Hematopoietic multipotent progenitor cell treated with erythropoietin and hydrocortisone succinate and interleukin-3 and kit ligand, for 6 days (in vitro differentiated cells): ENCODE data around the gene EFHD2.
"Not testable (repeated sequence)": the region's sequence is repeated elsewhere in the genome, so short reads cannot be mapped to it uniquely, and the experiment has no call there.

ENCODE experiments used
- DNase-seq: peaks from one replicate; pipeline ENCODE4 v3.0.0-alpha.2; 2015

Gene EFHD2

DNA sequence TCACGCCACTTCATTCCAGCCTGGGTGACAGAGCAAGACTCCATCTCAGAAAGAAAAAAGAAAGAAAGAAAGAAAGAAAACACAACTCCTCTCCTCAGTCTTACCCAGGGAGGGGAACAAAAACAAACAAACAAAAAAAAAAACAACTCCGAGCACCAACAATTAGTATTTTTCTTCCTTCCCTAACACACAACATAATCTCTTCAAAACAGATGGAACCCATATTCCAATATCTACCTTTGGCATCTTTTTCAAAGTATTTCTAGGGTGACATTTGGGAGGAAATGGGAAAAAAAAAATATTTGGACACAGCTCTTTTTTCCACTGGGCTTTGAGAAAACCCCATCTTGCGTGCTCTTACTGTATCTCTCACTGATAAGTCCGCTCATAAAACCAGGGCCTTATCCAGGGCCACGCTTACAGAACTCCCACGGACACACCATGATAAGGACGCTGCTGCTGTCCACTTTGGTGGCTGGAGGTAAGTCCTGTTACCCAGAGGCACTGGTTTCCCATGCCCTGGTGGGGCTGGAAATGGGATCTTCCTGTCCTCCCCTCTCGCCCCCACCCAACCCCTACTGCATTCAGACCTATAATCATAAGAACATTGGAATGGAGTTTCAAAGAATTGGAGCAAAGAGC lies 46.7 kb downstream of the EFHD2 start, which contains the start of gene CELA2A:
CELA2A (plus strand) TSS at position 420 of the 642 bp plus-strand sequence; CDS start at position 442, 22 bp downstream.
- DNase-seq: no peak

DNA sequence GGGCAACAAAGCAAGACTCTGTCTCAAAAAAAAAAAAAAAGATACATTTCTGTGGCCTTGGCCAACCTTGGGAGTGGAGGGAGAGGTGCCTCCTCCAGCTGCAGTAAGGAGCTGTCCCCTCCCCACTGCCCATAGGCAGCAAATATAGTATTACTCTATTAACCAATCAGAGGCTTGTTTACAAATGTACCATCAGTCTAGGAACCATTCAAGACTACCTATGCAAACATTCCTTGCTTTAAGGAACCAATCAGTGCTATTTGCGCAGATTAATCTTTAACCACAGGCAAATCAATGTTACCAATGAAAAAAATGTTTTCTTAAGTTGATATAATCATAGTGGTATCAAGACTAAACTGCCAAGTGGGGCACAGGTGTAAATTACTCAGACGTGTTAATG lies 47.9 kb downstream of the EFHD2 start:
- DNase-seq: no peak

DNA sequence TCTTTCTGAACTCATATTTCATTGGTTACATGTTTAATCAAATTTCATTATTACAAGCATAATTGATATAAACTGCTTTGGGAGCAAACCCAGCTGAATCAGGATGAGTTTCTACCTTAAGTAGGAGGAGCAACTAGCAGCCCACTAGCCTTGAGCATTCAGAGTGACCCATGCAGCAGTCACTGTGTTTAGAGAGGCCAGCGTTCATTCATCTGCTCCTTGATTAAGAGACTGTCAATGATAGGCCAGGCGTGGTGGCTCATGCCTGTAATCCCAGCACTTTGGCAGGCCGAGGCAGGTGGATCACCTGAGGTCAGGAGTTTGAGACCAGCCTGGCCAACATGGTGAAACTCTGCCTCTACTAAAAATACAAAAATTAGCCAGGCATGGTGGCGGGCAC lies 48.7 kb downstream of the EFHD2 start:
- not testable (repeated sequence) for DNase-seq

DNA sequence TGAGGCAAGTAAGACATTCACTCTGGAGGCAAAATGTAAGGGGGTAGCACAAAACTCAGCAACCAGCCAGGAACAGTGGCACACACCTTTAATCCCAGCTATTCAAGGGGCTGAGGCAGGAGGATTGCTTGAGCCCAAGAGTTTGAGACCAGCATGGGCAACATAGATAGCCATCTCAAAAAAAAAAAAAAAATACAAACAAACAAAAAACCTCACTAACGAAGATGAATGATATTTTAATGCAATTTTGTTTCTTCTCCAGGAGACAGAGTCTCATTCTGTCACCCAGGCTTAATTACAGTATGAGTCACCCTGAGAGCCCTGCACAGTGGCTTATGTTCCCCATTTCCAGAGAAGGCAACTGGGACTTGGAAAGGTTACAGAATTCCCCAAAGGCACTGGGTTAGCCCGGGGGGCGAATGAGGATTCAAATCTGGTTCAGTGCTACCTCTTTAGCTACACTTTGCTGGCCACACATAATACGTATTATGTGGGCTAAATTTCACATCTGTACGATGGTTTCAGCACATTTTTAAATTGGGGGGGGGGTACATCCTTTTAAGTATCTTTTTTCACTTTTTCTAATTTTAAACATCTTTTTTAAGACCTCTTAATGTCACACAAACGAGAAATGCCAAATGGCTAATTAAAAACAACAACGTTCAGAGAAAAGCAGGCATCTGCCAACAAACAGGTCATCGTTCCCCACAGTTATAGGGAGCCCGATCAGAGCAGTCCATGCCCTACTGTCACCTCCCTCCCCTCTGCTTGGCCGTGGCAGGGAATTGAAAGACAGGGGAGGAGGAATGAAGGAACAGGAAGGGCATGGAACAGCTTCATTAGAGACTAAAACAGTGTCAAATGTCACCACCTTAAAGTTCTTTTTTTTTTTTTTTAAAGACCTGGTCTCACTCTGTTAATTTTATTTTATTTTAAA lies 50.4 kb downstream of the EFHD2 start:
- no peak for DNase-seq

DNA sequence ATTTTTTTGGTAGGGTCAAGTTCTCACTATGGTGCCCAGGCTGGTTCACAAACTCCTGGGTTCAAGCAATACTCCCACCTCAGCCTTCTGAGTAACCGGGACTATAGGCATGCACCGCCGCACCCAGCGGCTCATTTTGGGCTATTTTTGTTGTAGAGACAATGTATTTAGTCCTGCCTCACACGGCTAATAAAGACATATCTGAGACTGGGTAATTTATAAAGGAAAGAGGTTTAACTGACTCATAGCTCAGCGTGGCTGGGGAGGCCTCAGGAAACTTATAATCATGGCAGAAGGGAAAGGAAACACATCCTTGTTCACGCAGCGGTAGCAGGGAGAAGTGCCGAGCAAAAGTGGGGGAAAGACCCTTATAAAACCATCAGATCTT lies 51.0 kb downstream of the EFHD2 start:
- DNase-seq: no peak

DNA sequence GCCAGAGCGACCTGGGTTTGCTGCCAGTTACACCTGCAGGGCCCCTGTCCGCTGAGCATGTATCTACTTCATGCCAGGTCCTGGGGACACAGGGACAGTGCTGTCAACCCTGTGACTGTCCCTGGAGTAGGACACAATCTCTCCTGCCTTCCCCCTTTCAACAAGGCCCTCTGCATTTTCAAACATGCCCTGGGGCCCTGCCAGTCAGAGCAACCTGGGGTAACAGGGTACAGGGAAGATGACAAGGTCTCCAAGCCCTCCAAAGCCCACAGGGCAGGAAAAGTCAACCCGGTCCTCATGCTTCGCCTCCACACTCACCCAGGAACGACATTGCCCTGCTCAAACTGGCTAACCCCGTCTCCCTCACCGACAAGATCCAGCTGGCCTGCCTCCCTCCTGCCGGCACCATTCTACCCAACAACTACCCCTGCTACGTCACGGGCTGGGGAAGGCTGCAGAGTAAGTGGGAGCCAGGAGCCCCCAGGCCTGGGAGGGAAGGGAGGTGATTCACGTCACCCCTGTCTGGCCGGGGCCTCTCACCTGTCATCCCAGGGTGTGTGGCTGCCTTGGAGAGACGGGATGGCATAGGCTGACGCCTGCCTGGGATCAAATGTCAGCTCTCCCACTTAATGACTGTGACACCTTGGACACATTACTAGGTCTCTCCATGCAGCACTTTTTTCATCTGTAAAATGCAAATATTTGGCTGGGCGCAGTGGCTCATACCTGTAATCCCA lies 53.5 kb downstream of the EFHD2 start:
- not testable (repeated sequence) for DNase-seq

DNA sequence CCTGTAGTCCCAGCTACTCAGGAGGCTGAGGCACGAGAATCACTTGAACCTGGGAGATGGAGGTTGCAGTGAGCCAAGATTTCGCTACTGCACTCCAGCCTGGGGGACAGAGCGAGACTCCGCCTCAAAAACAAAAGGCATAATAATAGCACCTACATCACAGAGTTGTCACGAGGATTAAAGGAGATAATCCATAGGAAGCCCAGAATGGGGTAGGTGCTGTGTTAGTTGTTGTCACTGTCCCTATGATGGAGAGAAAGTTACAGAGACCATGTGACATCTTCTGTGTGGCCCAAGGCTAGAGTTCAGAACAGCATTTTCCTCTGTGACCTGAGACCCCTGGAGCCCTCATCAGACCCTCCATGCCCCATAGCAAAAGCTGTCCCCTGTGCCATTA lies 54.2 kb downstream of the EFHD2 start:
- DNase-seq: not testable (repeated sequence)

DNA sequence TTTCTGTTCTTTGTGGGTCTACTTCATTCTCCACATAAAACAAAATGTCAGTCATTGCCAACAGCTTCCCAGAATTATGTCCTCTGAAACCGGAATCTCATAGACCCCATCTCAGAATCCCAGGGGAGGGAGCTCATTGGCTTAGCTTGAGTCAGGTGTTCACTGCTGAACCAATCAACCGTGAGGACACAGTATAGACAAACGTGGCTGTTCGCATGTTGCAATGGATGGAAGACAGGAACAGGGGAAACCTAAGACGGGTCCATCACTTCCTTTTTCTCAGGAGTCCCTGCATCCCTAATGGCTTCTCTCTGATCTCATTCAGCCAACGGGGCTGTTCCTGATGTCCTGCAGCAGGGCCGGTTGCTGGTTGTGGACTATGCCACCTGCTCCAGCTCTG lies 56.0 kb downstream of the EFHD2 start:
- no peak for DNase-seq

DNA sequence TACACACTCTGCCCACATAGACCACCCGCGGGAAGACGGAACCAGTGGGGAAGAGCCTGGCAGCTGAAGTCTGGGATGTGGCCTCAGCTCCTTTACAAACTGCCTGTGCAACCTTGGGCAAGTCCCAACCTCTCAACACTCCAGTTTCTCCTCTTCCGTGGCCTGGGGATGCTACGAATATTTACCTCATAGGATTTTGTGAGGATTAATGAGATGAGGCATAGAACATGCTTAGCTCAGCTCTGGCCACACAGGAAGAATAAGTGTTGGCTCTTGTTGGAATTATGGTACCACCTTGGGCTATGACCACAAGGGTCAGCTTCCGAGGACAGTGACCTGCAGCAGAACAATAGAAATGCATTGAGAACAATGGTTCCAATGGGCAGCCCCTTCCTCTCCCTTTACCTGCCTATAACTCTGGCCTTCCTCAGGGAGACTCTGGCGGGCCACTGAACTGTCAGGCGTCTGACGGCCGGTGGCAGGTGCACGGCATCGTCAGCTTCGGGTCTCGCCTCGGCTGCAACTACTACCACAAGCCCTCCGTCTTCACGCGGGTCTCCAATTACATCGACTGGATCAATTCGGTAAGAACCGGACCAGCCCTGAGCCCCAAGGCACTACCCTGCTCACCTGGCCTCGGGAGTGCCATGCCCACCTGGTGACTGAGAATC lies 57.4 kb downstream of the EFHD2 start:
- DNase-seq: not testable (repeated sequence)

DNA sequence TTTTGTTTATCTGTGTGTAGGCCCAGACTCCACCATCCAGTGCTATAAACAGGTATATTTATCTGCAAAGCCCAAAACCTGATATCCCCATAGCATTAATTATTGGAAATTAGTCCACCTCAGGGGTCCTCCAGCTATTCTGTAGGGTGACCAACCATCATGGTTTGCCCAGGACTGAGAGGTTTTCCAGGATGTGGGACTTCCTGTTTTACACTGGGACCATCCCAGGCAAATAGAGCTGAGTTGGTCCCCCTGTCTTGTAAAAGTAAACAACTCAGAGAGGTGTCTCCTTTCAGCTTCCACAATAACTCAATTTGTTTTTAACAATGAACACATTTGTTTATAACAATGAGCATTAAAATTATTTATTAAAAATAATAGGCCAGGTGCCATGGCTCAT lies 58.5 kb downstream of the EFHD2 start:
- DNase-seq: no peak

DNA sequence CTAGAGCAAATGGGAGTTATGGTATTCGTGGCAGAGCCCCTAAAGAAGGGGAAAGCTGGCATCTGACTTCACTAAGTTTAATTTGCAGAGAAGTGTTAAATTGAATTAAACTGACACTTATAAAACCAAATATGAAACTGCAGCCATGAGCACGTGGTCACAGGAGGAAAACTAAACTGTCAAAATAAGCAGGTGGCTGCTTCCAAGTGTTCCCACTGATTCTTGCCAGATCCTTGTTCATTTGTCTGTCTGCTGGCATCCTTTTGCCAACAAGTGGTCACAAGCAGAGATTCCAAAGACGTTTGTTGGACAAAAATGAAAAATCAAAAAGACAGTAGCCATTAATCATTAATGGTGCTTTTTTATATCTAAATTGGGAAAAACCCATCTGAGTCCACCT lies 59.7 kb downstream of the EFHD2 start:
- no peak for DNase-seq

DNA sequence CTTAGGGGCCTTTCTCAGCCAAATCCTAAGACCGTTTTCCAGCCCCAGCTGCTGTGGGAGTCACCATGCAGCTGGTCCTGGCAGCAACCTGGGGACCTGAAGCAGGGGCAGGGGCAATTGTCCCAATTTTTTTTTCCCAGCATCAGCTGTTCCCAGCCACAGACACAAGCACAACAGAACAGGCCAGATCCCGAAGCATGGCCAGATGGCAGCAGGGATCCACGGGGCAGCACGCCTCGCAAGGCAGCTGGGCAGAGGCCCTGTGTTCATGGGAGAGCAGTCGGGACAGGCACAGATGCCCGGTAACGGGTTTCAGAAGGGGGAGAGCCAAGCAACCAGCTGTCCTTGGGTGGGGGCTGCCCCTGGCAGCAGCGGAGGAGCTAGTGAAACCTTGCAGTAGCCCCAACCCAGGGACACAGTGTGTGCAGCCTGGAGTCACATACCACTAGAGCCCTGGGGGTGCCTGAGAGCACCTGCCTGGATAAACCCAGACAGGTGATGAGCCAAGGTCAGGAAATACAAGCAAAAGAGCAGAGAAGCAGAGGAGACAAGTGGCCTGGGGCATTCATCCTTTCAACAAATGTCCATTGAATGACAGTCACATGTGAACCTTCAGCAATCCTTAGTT lies 60.2 kb downstream of the EFHD2 start:
- DNase-seq: not testable (repeated sequence)

DNA sequence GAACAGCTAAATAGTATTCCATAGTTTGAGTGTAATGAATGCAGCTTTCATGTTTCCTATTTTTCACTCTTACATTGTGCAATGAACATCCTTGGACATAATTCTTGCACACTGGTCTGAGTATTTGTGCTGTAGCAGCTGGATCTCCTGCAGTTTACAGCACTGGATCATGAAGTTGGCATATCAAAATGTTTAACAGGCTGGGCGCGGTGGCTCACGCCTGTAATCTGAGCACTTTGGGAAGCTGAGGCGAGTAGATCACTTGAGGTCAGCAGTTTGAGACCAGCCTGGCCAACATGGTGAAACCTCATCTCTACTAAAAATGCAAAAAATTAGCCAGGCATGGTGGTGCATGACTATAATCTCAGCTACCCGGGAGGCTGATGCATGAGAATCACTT lies 61.4 kb downstream of the EFHD2 start:
- DNase-seq: not testable (repeated sequence)

DNA sequence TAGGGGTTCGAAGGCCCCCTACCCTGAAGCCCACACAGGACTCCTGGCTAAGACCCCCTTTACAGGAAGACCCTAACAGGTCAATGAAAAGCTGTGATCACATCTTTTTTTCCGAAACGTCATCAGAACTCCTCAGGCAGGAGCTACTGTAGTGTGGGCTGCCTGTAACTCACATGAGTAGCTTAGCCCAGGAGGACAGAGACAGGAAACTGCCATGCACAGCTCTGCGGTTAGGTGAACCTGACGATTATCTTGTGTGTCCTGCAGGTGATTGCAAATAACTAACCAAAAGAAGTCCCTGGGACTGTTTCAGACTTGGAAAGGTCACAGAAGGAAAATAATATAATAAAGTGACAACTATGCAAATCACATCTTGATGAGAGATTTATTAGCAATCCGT lies 62.0 kb downstream of the EFHD2 start:
- not testable (repeated sequence) for DNase-seq

DNA sequence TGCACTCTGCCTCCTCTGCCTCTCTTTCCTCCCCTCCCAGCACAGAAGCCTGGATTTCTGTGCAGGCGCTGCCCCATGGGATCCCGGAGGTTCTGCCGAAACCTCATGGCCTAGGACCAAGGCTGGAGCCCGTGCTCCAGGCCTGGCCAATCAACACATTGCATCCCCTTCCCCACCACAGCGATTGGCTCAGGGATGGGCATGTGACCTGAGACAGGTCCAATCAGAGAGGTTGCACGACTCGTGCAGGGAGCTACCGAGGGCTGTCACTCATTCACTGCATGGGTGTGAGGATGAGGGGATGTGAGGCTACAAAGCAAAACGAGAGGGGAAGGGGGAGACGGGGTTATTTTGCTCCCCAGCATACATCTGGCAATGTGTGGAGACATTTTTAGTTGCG lies 62.9 kb downstream of the EFHD2 start:
- no peak for DNase-seq

DNA sequence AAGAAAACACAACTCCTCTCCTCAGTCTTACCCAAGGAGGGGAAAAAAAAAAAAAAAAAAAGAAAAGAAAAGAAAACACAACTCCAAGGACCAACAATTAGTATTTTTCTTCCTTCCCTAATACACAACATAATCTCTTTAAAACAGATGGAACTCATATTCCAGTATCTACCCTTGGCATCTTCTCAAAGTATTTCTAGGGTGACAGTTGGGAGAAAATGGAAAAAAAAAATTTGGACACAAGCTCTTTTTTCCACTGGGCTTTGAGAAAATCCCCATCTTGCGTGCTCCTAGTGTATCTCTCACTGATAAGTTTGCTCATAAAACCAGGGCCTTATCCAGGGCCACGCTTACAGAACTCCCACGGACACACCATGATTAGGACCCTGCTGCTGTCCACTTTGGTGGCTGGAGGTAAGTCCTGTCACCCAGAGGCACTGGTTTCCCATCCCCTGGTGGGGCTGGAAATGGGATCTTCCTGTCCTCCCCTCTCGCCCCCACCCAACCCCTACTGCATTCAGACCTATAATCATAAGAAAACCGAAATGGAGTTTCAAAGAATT lies 66.1 kb downstream of the EFHD2 start, which contains the start of gene CELA2B:
CELA2B (plus strand) TSS at position 353 of the 563 bp plus-strand sequence; CDS start at position 375, 22 bp downstream.
- DNase-seq: no peak

DNA sequence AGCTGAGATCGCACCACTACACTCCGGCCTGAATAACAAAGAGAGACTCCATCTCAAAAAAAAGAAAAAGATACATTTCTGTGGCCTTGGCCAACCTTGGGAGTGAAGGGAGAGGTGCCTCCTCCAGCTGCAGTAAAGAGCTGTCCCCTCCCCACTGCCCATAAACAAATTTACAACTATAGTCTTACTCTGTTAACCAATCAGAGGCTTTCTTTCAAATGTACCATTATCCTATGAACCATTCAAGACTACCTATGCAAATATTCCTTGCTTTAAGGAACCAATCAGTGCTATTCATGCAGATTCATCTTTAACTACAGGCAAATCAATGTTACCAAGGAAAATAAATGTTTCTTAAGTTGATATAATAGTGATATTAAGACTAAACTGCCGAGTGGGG lies 67.2 kb downstream of the EFHD2 start:
- peak; percentile 11 for DNase-seq

DNA sequence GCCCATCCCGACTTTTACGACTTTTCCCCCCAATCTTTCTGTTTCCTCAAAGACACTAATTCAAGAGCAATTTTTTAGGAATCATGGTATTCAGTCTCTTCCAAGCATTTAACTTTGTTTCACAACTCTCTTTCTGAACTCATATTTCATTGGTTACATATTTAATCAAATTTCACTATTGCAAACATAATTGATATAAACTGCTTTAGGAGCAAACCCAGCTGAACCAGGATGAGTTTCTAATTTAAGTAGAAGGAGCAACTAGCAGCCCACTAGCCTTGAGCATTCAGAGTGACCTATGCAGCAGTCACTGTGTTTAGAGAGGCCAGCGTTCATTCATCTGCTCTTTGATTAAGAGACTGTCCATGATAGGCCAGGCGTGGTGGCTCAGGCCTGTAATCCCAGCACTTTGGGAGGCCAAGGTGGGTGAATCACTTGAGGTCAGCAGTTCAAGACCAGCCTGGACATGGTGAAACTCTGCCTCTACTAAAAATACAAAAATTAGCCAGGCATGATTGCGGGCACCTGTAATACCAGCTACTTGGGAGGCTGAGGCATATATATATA lies 68.0 kb downstream of the EFHD2 start:
- no peak for DNase-seq
